ENCODE data around the gene GATAD2A. TPM values are rescaled to one million over a fixed set of nuclear protein-coding genes. Genes with fewer than 3 reads are reported as not detected.

The GATAD2A gene
- total and polyA plus RNA-seq, 9 of the 15 experiments (the other 6 are each of a cell fraction or from before 2014, with no cell fraction given) = 2.4 to 226 (median 44.2) TPM

DNA sequence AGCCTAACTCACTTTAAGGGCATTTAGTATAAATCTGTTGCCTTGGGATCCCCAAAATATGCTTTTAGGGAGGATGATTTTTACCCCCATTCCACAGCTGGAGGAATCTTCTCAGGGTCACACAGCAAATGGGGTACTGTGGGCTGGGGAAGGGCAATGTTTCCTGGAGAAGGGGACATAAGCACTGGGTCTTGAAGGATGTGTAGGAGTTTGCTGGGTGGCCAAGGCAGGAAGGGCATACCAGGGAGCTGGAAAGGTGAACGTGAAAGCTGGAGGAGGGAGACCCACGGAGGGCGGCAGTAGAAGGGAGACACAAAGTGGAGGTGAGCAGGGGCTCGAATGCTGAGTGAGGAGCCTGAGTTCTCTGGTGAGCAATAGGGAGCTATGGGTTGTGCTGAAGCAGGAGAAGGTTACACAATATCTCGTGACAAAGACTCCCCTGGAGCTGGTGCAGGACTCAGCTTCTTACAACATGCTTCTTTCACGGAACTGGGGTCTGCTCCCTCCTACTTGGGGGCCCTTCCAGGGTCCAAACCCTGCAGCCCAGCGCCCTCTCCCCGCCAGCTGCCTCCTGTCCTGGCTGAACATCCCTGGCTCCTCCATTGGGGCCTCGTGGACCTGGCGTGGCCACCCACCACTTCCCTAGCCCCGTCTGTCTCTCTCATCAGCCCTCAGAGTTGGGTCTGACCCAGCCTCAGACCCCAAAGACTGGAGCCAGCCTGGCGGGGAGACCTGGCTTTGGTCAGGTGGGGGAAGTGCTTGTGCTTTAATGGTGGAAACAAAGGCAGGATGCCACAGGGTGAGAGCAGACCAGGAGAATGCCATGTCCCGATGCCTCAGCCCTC, 143.7 kb downstream of the GATAD2A start:
- ATAC-seq = peak; percentile 10; the same call in 1 of the 3 replicates
- CTCF ChIA-PET (ENCODE audit: low intra/inter-chr PET ratio) = no interaction called here
- in situ Hi-C loops (cut with MboI) = loop anchor here (25.0 kb wide), 1 partner anchor 88 kb away; the partner anchor contains the start of genes GMIP and LPAR2

DNA sequence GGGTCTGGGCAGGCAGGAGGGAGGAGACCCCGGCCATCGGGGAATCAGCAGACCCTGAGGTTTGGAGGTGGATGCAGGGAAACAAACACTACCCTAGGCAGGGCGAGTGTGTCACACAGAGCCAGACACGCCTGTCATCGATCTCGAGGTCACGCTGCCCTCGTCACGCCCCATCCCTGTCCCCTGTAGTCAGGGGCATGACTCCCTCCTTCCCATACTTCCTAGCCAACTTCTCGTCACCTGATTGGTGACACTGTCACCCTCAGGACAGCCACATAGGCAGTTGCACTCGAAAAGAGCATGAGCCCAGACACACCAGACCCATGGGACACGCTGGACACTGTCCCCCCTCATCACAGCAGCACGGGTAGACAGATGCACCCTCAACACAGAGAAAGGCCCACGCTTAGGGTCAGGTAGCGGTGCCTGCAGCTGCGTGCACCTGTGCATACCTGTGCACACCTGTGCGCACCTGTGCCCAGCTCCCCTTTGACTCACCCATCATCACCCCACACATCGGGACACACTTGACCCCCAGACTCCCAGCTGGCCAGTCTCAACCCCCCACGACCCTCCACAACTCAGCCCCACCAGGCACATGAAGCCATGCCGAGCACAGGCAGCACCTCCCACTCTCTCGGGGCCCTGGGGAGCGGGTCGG, 144.5 kb downstream of the GATAD2A start:
- in situ Hi-C loops (cut with MboI) = loop anchor here (10.0 to 25.0 kb wide), 2 partner anchors 87 to 405 kb away; partner anchors contain the start of genes GMIP and LPAR2
- BruUV-seq (replicated peaks) = no TSS peak
- no peak overlapping the region for H3K4me2 ChIP-seq (ENCODE audit: insufficient read depth, low read length)
- CTCF ChIA-PET (ENCODE audit: low intra/inter-chr PET ratio) = no interaction called here
- ATAC-seq (no peak), DNase-seq (ENCODE audit: extremely low read depth in 1 of 4, low spot score in 3 of 4) (no peak), FAIRE-seq (no peak)
- no peaks in the 10 kb centered on the region for H3K79me2 ChIP-seq (ENCODE audit: control insufficient read depth, insufficient read depth, low read length)
- POLR2A ChIA-PET = interaction anchor here (0.8 to 1.9 kb wide), 5 partner anchors 9 to 70 kb away, joined by 3 to 7 read pairs (median 4); no protein-coding TSS in a partner anchor
- no peak overlapping the region for H2AFZ ChIP-seq (ENCODE audit: low read depth, low read length)
- no peak for TF ChIP-seq KDM4B (IDR thresholded peaks at IDR 0.05; ENCODE audit: borderline replicate concordance in 2 of 2, low read depth in 1 of 2)
- peak; percentile 94 for TF ChIP-seq ZEB2 (IDR thresholded peaks at IDR 0.05)
- peak; percentile 34; the same call in 1 of the 2 replicates for TF ChIP-seq CTBP1 (IDR thresholded peaks at IDR 0.05; ENCODE audit: borderline replicate concordance)
- TF ChIP-seq POLR2G (IDR thresholded peaks at IDR 0.05; ENCODE audit: low read depth, low read length) = no peak
- H3K9ac ChIP-seq (ENCODE audit: insufficient read depth in 1 of 2, low read depth in 2 of 2, low read length in 2 of 2) = no peak overlapping the region
- 4% methylated on average over 23 of the region's 23 CpGs for WGBS (ENCODE audit: insufficient coverage, low coverage, missing lambda C conversion rate)
- H3K9me3 ChIP-seq (replicated peaks; ENCODE audit: control insufficient read depth, insufficient read depth, low read depth, low read length) = no peaks in the 10 kb centered on the region
- no peaks in the 10 kb centered on the region for H3K9me1 ChIP-seq (ENCODE audit: control insufficient read depth, insufficient read depth, low read length)
- 0 out of 2 replicates have a peak, but pooled peaks cover 5% of the 10 kb centered on the region for H4K20me1 ChIP-seq (replicated peaks; ENCODE audit: control insufficient read depth, insufficient read depth, low read length)
- peaks cover 5 to 52% of the 10 kb centered on the region in 2 experiments for H3K27me3 ChIP-seq (ENCODE audit: control insufficient read depth in 2 of 2, insufficient read depth in 2 of 2, low read length in 2 of 2)
- no peaks in the 10 kb centered on the region for H3K36me3 ChIP-seq (ENCODE audit: control insufficient read depth, insufficient read depth, low read length)
- no peak overlapping the region for H3K27ac ChIP-seq (ENCODE audit: extremely low read depth, low read depth, low read length)
- H3K4me1 ChIP-seq (replicated peaks in 1 of 2; ENCODE audit: control insufficient read depth in 2 of 2, insufficient read depth in 2 of 2, low read length in 2 of 2) = peaks cover 0 to 46% of the 10 kb centered on the region in 2 experiments; a peak in 2 of 5 replicates
- intact Hi-C loops (cut with micrococcal nuclease) = loop anchor here (5.0 kb wide), 1 partner anchor 92 kb away; the partner anchor contains the start of gene GMIP
- H3K4me3 ChIP-seq = no peak overlapping the region

More for the DNA sequence above, 143.7 kb downstream of the GATAD2A start:
- intact Hi-C loops (cut with micrococcal nuclease) = no loop called here
- Histone ChIP-seq H3K4me1 (replicated peaks in 1 of 2; ENCODE audit: control insufficient read depth in 2 of 2, insufficient read depth in 2 of 2, low read length in 2 of 2) (peaks cover 0 to 52% of the 10 kb centered on the region in 2 experiments; a peak in 2 of 5 replicates), H3K9me1 (ENCODE audit: control insufficient read depth, insufficient read depth, low read length) (no peaks in the 10 kb centered on the region), H3K4me2 (ENCODE audit: insufficient read depth, low read length) (no peak overlapping the region), H3K9me3 (replicated peaks; ENCODE audit: control insufficient read depth, insufficient read depth, low read depth, low read length) (no peaks in the 10 kb centered on the region), H3K36me3 (ENCODE audit: control insufficient read depth, insufficient read depth, low read length) (no peaks in the 10 kb centered on the region), H3K4me3 (no peak overlapping the region), H3K79me2 (ENCODE audit: control insufficient read depth, insufficient read depth, low read length) (no peaks in the 10 kb centered on the region), H3K27ac (ENCODE audit: extremely low read depth, low read depth, low read length) (no peak overlapping the region), H2AFZ (ENCODE audit: low read depth, low read length) (no peak overlapping the region), H3K27me3 (ENCODE audit: control insufficient read depth in 2 of 2, insufficient read depth in 2 of 2, low read length in 2 of 2) (peaks cover 5 to 52% of the 10 kb centered on the region in 2 experiments), H4K20me1 (replicated peaks; ENCODE audit: control insufficient read depth, insufficient read depth, low read length) (0 out of 2 replicates have a peak, but pooled peaks cover 5% of the 10 kb centered on the region), H3K9ac (ENCODE audit: insufficient read depth in 1 of 2, low read depth in 2 of 2, low read length in 2 of 2) (peak overlapping the region in 1 of 2 experiments; percentile 64; a peak in 1 of 4 replicates)
- no TSS peak for BruUV-seq (replicated peaks)
- FAIRE-seq = no peak
- DNase-seq (ENCODE audit: extremely low read depth in 1 of 4, low spot score in 3 of 4) = no peak
- POLR2A ChIA-PET = interaction anchor here (0.7 to 1.5 kb wide), 5 partner anchors 8 to 184 kb away, joined by 3 to 4 read pairs (median 4); partner anchors contain the start of gene ZNF14
- 3% methylated on average over 13 of the region's 13 CpGs for WGBS (ENCODE audit: insufficient coverage, low coverage, missing lambda C conversion rate)
- TF ChIP-seq HDAC1 (IDR thresholded peaks at IDR 0.05) = no peak
- peak; percentile 61 for TF ChIP-seq CEBPB (tag; IDR thresholded peaks at IDR 0.05)
